ENCODE data around the gene STK24. TPM values are rescaled to one million over a fixed set of nuclear protein-coding genes. Genes with fewer than 3 reads are reported as not detected.

The STK24 gene
- polyA plus RNA-seq, 3 donors from 2014 or later, result 10.8 to 18.8 (median 15.8) TPM

DNA sequence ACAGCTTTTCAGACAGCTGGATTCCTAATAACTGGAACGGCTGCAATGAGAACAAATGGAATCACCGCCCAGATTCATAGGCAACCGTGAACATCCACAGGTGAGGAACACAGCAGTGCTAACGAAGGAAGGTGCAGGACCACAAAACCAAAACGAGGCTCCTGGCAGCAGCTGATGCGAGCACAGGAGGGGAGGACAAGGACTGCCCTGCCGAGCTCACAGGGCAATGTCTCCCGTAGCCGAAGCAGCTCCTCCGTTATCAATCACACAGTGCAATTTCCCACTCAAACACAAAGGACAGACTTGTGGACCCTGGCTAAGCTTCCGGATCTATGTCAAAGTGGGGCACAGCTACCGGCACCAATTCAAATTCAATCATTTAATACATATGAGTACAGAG, 70.6 kb downstream of the STK24 start:
- H3K27ac Mint-ChIP-seq, result no peak overlapping the region

DNA sequence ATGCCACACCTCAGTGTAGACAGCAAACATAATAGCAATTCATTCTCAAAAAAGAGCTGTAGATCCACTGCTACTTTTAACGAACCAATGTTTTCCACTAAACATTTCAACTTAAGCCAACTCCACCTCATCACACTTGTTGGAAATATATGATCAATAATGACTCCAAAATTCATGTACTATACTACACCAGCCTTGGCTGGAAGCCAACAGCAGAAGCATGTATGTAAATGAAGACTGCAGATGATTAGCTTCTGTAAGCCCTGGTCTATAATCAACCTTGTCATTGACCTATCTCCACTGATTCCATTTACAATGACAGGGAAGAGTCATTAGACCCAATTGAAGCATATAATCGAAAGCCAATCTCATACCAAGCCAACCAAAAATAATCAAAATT, 71.7 kb downstream of the STK24 start:
- Mint-ChIP-seq H3K36me3 (peaks cover 0 to 40% (median 17%) of the 10 kb centered on the region in 3 donors), H3K9me3 (no peaks in the 10 kb centered on the region), H3K27ac (peak overlapping the region in 1 of 6 donors; percentile 20), H3K27me3 (ENCODE audit: low read depth in 3 of 3) (peaks cover 6 to 14% (median 11%) of the 10 kb centered on the region in 3 donors), H3K4me3 (peak overlapping the region in 4 of 5 donors; percentile 54 to 78 (median 64)), H3K4me1 (peaks cover 73 to 81% of the 10 kb centered on the region in 2 donors)
- no peak for DNase-seq

More for the DNA sequence above, 70.6 kb downstream of the STK24 start:
- Mint-ChIP-seq H3K4me1 (peaks cover 72 to 87% of the 10 kb centered on the region in 2 donors), H3K9me3 (peaks cover 0 to 2% (median 0%) of the 10 kb centered on the region in 6 donors), H3K4me3 (no peak overlapping the region), H3K36me3 (peaks cover 0 to 37% (median 21%) of the 10 kb centered on the region in 3 donors), H3K27me3 (ENCODE audit: low read depth in 3 of 3) (peaks cover 7 to 12% (median 11%) of the 10 kb centered on the region in 3 donors)
- no peak for DNase-seq

DNA sequence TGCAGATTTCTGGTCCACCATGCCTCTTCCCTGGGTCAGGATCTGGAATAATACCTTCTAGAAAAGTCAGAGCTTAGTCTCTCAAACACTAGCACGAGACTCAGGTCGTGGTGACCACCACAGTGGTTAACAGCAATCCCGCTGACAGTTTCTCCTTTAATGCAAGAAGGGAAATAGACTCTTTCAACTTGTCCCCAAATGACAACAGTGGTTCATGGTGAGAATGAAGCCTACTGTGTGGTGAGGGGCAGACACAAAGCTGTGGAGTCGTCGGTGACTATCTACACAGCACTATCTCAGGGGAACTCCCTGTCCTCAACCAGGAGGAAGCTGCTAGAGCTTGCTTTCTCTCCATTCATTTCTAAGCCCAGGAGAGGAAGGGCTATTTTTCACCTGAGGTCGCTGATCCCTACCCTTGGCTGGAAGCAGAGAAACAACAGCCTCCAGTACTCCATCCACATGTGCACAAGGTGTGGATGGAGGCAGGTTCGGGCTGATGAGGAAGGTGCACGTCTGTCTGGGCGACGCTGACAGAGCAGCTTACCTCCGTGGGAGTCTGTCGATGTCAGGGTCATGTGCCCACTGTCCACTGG, 72.4 kb downstream of the STK24 start:
- H3K36me3 Mint-ChIP-seq, result peaks cover 0 to 48% (median 18%) of the 10 kb centered on the region in 3 donors
- peak; percentile 67 to 73 (median 70) for DNase-seq
- peaks cover 8 to 15% (median 11%) of the 10 kb centered on the region in 3 donors for H3K27me3 Mint-ChIP-seq (ENCODE audit: low read depth in 3 of 3)
- peak overlapping the region; percentile 46 to 78 (median 67) for H3K4me3 Mint-ChIP-seq
- H3K4me1 Mint-ChIP-seq, result peaks cover 67 to 73% of the 10 kb centered on the region in 2 donors
- peak overlapping the region in 3 of 6 donors; percentile 8 to 38 (median 20) for H3K27ac Mint-ChIP-seq
- no peaks in the 10 kb centered on the region for H3K9me3 Mint-ChIP-seq

DNA sequence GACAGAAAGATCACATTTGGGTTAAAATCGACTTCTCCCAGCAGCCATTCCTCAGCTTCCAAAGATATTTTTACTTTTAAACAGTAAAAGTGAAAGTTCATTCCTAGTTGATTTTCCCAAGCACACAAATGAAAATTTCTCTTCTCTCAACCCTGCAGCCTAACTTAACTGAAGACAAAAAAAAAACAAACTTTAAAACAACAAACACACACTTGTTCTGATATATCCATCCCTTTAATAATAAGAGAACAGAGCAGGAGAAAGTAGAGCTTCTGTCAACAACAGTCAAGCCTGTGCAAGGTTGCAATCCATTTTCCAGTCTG, 72.9 kb downstream of the STK24 start:
- DNase-seq, result no peak
- H3K4me1 Mint-ChIP-seq, result peaks cover 62 to 68% of the 10 kb centered on the region in 2 donors
- peak overlapping the region in 4 of 6 donors; percentile 2 to 57 (median 14) for H3K27ac Mint-ChIP-seq
- peaks cover 0 to 53% (median 18%) of the 10 kb centered on the region in 3 donors for H3K36me3 Mint-ChIP-seq
- H3K27me3 Mint-ChIP-seq (ENCODE audit: low read depth in 3 of 3), result peaks cover 9 to 17% (median 11%) of the 10 kb centered on the region in 3 donors
- H3K4me3 Mint-ChIP-seq, result peak overlapping the region; percentile 46 to 78 (median 67)
- H3K9me3 Mint-ChIP-seq, result no peaks in the 10 kb centered on the region

DNA sequence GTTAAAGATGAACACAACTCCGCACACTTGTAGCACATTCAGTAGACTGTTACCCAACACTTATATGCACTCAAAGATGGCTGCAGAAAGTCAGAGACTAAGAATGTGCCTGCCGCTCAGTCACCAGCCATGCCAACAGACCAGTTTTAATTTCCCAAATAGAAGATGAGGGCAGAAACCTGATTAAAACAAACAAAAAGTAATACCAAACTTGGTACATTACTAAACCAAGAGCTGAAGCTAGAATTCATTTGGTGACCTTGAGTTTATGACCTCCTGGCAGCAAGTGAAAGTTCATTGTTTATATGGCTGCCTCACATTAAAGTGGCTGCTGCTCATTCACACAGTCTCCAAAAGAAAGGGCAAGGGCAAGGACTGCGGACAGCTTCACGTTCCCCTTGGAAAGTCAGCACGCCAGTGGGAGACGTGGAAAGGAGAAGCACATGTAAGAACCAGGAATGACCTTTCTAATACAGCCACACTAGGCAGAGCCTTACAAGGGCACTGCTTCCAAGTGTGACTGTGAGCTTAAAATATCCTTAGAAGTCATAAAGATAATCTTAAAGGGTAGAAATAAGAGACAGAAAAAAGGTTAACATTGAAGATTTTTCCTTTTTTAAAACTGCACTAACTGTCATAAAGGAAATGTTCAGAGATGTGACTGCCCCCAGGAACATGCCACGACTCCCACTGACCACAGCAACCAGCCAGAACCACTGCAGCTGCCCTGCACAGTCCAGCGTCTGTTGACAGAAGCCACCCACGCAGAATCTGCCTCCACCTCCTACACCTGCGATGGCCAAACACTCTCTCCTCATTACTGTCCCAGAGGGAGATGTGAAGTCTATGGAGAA, 73.5 kb downstream of the STK24 start:
- Mint-ChIP-seq H3K4me1 (peaks cover 57 to 63% of the 10 kb centered on the region in 2 donors), H3K27ac (peak overlapping the region in 1 of 6 donors; percentile 20), H3K4me3 (peak overlapping the region; percentile 18 to 78 (median 67)), H3K9me3 (no peaks in the 10 kb centered on the region), H3K36me3 (peaks cover under 1 to 56% (median 18%) of the 10 kb centered on the region in 3 donors), H3K27me3 (ENCODE audit: low read depth in 3 of 3) (peaks cover 9 to 17% (median 11%) of the 10 kb centered on the region in 3 donors)
- no peak for DNase-seq

DNA sequence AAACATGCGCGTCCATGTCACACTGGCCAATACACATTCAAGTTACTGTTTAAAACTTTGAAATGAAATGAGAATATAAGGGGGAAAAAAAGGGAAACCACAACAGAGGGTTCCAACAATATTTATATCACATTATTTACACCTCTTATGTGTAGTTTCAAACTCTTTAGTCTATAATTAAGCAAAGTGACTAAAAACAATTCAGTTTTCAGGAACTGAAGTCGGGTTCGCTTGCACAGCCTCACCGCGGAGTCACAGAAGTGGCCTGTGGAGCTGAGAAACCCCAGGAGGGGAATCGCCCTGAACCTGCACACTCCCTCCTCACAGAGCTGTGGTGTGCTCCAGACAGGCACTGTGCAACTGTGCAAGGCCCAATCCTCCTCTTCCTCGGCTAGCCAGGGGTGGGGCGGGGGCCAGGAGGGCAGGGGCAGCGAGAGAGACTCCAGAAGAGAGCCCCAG, 75.9 kb downstream of the STK24 start:
- peaks cover 0 to 2% (median 0%) of the 10 kb centered on the region in 6 donors for H3K9me3 Mint-ChIP-seq
- no peak overlapping the region for H3K4me3 Mint-ChIP-seq
- H3K27ac Mint-ChIP-seq, result no peak overlapping the region
- peaks cover 3 to 61% (median 28%) of the 10 kb centered on the region in 3 donors for H3K36me3 Mint-ChIP-seq
- peaks cover 51 to 65% of the 10 kb centered on the region in 2 donors for H3K4me1 Mint-ChIP-seq
- H3K27me3 Mint-ChIP-seq (ENCODE audit: low read depth in 3 of 3), result peaks cover 7 to 17% (median 12%) of the 10 kb centered on the region in 3 donors
- DNase-seq, result no peak

DNA sequence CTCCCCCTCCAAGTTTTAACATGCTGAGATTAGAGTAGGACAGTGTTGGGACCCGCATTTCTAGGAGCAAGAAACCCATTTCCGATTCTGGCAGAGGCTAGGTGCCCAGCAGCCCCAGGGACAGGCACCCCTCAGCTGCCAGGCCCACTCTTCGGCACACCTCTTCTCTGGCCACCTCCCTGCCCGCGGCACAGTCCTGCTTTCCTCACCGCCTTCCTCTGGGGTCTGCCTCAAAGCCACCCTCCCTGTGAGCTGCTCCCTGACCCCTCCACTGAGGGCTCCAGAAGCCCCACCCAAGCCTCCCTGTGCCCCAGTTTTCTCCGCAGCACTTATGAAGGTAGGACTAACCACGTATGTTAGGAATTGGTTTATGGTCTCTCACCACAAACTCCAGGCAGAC, 79.9 kb downstream of the STK24 start:
- Mint-ChIP-seq H3K27ac (no peak overlapping the region), H3K4me3 (no peak overlapping the region), H3K9me3 (peaks cover 0 to 2% (median 0%) of the 10 kb centered on the region in 6 donors), H3K27me3 (ENCODE audit: low read depth in 3 of 3) (peaks cover 0 to 9% (median 8%) of the 10 kb centered on the region in 3 donors), H3K4me1 (peaks cover 33 to 48% of the 10 kb centered on the region in 2 donors), H3K36me3 (peaks cover 3 to 50% (median 25%) of the 10 kb centered on the region in 3 donors)
- no peak for DNase-seq

DNA sequence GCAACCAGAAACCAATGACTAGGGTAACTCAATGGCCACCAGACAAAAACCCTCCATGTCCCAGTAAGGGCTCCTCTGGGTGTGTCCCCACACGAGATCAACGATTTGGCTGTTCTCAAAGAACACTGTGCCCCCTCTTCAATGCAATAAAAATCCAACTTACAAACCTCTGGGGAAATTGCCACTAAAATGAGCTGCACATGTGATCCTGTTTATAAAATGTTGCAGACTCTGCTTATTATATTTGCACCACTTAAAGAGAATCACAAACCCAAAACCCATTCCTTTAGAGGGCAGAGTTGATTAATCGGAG, 80.5 kb downstream of the STK24 start:
- H3K36me3 Mint-ChIP-seq, result peaks cover 3 to 48% (median 20%) of the 10 kb centered on the region in 3 donors
- H3K27ac Mint-ChIP-seq, result peak overlapping the region in 1 of 6 donors; percentile 38

DNA sequence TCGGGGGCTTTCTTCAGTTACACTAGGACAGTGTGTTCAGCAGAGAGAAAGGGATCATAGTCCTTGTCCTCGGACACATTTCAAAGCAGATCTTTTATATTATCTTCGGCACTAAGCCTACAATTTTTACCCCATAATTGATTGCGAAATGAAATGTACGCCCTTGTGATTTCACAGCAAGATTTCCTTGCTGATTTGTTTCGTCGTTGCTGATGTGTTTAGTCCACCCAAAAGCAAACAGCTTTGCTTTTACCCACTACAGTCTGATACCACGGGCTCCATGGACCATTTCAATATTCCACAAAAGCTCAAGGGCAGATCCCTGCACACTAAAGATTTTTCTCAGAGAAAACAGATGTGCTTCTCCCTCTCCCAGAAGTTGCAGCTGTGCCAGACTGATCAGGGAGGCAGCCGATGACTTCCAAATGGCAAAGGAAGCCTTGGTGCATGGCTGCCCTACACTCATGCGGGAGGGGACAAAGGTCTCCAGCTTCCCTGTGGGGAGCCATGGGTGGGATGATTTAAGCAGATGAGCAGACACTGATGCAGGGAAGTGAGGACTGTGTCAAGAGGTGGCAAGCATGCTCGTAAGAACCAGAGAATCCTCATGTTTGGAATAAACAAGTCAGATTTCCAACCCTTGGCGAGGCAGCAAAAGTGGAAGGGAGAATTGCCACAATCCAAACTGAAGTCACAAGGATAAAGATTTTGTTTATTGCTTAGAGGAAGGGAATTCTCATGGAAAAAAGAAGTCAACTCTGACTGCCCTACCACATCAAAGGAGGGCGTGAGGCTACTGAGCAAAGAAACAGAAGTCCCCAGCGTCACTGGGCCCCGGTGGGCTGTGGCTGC, 81.1 kb downstream of the STK24 start:
- Mint-ChIP-seq H3K36me3 (peaks cover 3 to 46% (median 18%) of the 10 kb centered on the region in 3 donors), H3K4me1 (peaks cover 33 to 52% of the 10 kb centered on the region in 2 donors), H3K27me3 (ENCODE audit: low read depth in 3 of 3) (peaks cover 0 to 9% (median 8%) of the 10 kb centered on the region in 3 donors), H3K27ac (no peak overlapping the region), H3K9me3 (peaks cover 0 to 2% (median 0%) of the 10 kb centered on the region in 6 donors), H3K4me3 (no peak overlapping the region)
- DNase-seq, result no peak

More for the DNA sequence above, 80.5 kb downstream of the STK24 start:
- peaks cover 0 to 2% (median 0%) of the 10 kb centered on the region in 6 donors for H3K9me3 Mint-ChIP-seq
- H3K27me3 Mint-ChIP-seq (ENCODE audit: low read depth in 3 of 3), result peaks cover 0 to 9% (median 8%) of the 10 kb centered on the region in 3 donors
- H3K4me3 Mint-ChIP-seq, result no peak overlapping the region
- H3K4me1 Mint-ChIP-seq, result peaks cover 30 to 48% of the 10 kb centered on the region in 2 donors
- DNase-seq, result no peak

DNA sequence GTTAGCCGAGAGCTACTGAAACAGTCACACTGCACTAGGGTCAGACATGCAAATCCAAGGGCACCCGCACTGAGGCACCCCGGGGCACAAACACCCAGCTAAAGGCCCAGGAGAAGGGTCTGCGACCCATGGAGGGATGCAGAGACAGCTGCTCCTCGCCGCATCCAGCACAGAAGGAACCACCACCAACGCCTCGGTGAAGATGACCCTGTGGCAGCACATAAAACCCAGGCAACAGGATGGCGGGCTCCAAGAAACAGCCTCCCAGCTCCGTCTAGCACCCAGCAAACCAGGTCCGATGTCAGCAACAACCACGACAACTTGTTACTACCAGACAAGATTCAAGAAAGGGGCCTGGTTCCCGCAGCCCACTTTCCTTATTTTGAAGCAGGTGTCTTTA, 82.1 kb downstream of the STK24 start:
- Mint-ChIP-seq H3K4me1 (peaks cover 34 to 62% of the 10 kb centered on the region in 2 donors), H3K36me3 (peaks cover 3 to 36% (median 19%) of the 10 kb centered on the region in 3 donors), H3K9me3 (peaks cover 0 to 2% (median 0%) of the 10 kb centered on the region in 6 donors), H3K27me3 (ENCODE audit: low read depth in 3 of 3) (peaks cover 0 to 9% (median 6%) of the 10 kb centered on the region in 3 donors), H3K4me3 (no peak overlapping the region), H3K27ac (no peak overlapping the region)
- DNase-seq, result no peak

DNA sequence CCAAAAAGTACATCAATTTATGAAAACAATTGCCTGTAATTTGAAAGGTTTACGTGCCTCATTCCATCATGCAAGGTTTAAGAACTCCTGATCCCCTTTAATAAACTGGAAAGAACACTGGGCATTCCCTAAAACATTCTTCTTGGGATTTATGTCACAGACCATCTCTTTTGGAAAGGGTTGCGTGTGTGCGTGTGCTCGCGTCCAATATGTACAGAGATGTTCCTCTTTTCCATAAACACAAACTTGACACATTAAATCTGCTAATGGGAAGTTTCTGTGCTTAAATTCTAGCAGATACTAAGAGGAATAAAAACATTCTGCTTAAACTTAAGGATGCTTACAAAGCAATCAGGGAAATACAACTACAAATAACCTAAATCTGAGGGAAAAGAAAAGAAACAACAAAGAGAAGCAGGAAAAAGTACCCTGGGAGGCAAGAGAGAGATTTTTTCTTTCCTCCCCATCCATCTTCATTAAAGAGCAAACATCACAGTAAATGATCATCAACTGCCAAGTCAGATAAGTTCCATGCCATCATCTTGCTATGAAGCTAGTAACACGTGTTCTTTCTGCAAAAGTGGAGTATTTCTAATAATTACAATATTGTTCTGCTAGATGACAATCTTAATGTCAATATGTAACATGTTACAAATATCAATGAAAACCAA, 83.7 kb downstream of the STK24 start:
- H3K36me3 Mint-ChIP-seq, result peaks cover 1 to 22% (median 15%) of the 10 kb centered on the region in 3 donors
- peaks cover 0 to 5% (median 3%) of the 10 kb centered on the region in 3 donors for H3K27me3 Mint-ChIP-seq (ENCODE audit: low read depth in 3 of 3)
- H3K27ac Mint-ChIP-seq, result no peak overlapping the region
- DNase-seq, result no peak
- H3K4me1 Mint-ChIP-seq, result peaks cover 40 to 75% of the 10 kb centered on the region in 2 donors
- H3K9me3 Mint-ChIP-seq, result peaks cover 0 to 2% (median 0%) of the 10 kb centered on the region in 6 donors
- H3K4me3 Mint-ChIP-seq, result no peak overlapping the region

DNA sequence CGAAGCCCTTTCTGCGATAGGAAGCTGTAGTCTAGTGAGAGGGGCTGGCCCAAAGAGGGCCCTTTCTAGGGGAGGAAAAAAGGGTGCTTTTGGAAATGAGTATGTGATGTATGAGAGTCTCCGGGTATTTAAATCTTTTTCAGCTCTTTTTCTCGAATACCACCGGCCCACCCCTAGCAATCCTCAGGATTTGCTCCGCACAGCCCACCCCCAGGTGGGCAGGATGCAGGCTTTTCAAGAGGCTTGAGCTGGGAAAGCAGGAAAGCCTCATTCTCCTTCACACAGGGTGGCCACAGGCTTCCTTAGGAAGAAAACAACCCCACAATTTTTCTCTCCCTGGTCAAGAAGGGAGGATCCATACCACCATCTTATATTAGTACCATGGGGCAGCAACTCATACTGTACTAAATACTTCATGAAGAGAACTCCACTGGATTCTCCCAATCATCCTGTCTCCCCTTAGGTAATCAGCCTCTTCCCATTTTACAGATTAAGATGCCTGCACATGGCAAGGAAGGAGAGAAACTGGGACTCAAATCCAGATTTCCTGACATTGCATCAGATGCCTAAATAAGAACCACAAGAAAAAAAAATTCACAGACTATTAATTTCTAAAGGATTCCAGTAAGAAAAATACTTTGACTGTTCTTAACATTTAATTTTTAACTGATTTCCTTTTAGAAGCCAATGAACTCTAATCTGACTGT, 84.4 kb downstream of the STK24 start:
- H3K4me3 Mint-ChIP-seq, result no peak overlapping the region
- H3K27me3 Mint-ChIP-seq (ENCODE audit: low read depth in 3 of 3), result peaks cover 0 to 6% (median 3%) of the 10 kb centered on the region in 3 donors
- peaks cover 0 to 2% (median 0%) of the 10 kb centered on the region in 6 donors for H3K9me3 Mint-ChIP-seq
- H3K4me1 Mint-ChIP-seq, result peaks cover 40 to 75% of the 10 kb centered on the region in 2 donors
- H3K36me3 Mint-ChIP-seq, result peaks cover 0 to 18% (median 13%) of the 10 kb centered on the region in 3 donors
- DNase-seq, result no peak
- no peak overlapping the region for H3K27ac Mint-ChIP-seq

Measured in immature natural killer cell (primary cell).